ENCODE data around the gene KIF14. TPM values are rescaled to one million over a fixed set of nuclear protein-coding genes. Genes with fewer than 3 reads are reported as not detected.

The KIF14 gene
- total RNA-seq, 1 experiment from 2014 or later = 17.8 TPM

DNA sequence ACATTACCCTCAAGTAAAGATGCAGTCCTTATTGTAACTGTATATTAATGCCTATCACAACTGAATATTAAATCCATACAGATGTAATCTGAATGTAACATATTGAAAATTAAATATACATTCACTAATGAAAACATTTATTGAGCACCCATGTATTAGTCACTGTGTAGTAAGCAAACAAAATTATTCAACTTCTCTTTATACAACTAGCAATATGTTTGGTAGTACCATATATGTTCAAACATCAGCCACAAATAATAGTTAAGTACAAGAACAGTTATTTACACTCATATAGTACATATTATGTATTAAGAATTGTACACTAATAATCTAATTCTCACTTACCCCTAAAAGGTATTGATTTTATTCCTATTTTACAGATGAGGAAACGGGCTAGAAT is 17.9 kb downstream of the KIF14 start:
- TF ChIP-seq, protein P1, sequence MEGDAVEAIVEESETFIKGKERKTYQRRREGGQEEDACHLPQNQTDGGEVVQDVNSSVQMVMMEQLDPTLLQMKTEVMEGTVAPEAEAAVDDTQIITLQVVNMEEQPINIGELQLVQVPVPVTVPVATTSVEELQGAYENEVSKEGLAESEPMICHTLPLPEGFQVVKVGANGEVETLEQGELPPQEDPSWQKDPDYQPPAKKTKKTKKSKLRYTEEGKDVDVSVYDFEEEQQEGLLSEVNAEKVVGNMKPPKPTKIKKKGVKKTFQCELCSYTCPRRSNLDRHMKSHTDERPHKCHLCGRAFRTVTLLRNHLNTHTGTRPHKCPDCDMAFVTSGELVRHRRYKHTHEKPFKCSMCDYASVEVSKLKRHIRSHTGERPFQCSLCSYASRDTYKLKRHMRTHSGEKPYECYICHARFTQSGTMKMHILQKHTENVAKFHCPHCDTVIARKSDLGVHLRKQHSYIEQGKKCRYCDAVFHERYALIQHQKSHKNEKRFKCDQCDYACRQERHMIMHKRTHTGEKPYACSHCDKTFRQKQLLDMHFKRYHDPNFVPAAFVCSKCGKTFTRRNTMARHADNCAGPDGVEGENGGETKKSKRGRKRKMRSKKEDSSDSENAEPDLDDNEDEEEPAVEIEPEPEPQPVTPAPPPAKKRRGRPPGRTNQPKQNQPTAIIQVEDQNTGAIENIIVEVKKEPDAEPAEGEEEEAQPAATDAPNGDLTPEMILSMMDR (IDR thresholded peaks at IDR 0.05) = no peak
- TF ChIP-seq TCF7L2 (IDR thresholded peaks at IDR 0.05; ENCODE audit: low read depth, low read length) (no peak), POLR2AphosphoS5 (IDR thresholded peaks at IDR 0.05; ENCODE audit: low read depth, low read length) (no peak), SIN3A (IDR thresholded peaks at IDR 0.05; ENCODE audit: borderline replicate concordance, insufficient read depth, low read depth, low read length) (no peak)
- TF ChIP-seq, protein P2, sequence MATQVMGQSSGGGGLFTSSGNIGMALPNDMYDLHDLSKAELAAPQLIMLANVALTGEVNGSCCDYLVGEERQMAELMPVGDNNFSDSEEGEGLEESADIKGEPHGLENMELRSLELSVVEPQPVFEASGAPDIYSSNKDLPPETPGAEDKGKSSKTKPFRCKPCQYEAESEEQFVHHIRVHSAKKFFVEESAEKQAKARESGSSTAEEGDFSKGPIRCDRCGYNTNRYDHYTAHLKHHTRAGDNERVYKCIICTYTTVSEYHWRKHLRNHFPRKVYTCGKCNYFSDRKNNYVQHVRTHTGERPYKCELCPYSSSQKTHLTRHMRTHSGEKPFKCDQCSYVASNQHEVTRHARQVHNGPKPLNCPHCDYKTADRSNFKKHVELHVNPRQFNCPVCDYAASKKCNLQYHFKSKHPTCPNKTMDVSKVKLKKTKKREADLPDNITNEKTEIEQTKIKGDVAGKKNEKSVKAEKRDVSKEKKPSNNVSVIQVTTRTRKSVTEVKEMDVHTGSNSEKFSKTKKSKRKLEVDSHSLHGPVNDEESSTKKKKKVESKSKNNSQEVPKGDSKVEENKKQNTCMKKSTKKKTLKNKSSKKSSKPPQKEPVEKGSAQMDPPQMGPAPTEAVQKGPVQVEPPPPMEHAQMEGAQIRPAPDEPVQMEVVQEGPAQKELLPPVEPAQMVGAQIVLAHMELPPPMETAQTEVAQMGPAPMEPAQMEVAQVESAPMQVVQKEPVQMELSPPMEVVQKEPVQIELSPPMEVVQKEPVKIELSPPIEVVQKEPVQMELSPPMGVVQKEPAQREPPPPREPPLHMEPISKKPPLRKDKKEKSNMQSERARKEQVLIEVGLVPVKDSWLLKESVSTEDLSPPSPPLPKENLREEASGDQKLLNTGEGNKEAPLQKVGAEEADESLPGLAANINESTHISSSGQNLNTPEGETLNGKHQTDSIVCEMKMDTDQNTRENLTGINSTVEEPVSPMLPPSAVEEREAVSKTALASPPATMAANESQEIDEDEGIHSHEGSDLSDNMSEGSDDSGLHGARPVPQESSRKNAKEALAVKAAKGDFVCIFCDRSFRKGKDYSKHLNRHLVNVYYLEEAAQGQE (IDR thresholded peaks at IDR 0.05; ENCODE audit: insufficient read depth in 1 of 2, low read depth in 2 of 2, low read length in 1 of 2) = no peak
- CTCF ChIA-PET = no interaction called here
- POLR2A ChIA-PET = interaction anchor here (0.5 kb wide), 1 partner anchor 12 kb away, joined by 15 read pairs; no protein-coding TSS in a partner anchor
- DNase-seq (ENCODE audit: low read depth, low spot score) = no peak
- no peak for ATAC-seq
- intact Hi-C loops (cut with micrococcal nuclease; ENCODE audit: unreplicated experiment) (no loop called here), in situ Hi-C loops (cut with HindIII; ENCODE audit: low pct_unique_long_range_greater_than_20kb, low sequenced_read_pairs) (no loop called here)
- no peaks in the 10 kb centered on the region for H3K4me1 ChIP-seq (ENCODE audit: control insufficient read depth, insufficient read depth, low read length)
- no TSS peak for BruUV-seq (replicated peaks)
- H3K27ac ChIP-seq (ENCODE audit: low read length) = no peak overlapping the region
- H3K36me3 ChIP-seq (ENCODE audit: control insufficient read depth, insufficient read depth, low read length) = peaks cover 62% of the 10 kb centered on the region
- H3K4me3 ChIP-seq (ENCODE audit: low read depth in 2 of 2, low read length in 2 of 2) = no peak overlapping the region
- H3K27me3 ChIP-seq (ENCODE audit: control insufficient read depth, insufficient read depth, low read length) = no peaks in the 10 kb centered on the region
- no peaks in the 10 kb centered on the region for H3K9me3 ChIP-seq (ENCODE audit: control insufficient read depth, insufficient read depth, low read depth, low read length)

DNA sequence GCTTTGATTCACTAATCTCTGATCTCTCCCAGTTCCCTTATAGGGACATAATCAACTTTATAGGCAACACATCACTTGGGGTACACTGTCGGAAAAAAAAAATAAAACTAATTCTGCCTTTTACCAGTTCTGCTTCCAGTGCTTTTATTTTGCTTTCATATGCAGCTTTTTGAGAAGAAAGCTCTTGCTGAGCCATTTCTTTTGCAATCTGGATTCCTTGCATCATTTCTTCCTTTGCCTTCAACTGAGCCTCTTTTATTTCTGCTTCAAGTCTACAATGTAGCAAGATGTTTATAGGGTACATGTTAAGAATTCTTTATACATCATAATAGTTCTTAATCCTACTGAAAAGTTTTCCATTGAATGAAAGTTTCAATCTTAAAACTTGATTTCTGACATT is 30.6 kb downstream of the KIF14 start:
- no peak for DNase-seq (ENCODE audit: low read depth, low spot score)
- Histone ChIP-seq H3K27me3 (ENCODE audit: control insufficient read depth, insufficient read depth, low read length) (no peaks in the 10 kb centered on the region), H3K4me1 (ENCODE audit: control insufficient read depth, insufficient read depth, low read length) (no peaks in the 10 kb centered on the region), H3K36me3 (ENCODE audit: control insufficient read depth, insufficient read depth, low read length) (peaks cover 14% of the 10 kb centered on the region; the same call in 1 of the 2 replicates), H3K4me3 (ENCODE audit: low read depth in 2 of 2, low read length in 2 of 2) (no peak overlapping the region), H3K27ac (ENCODE audit: low read length) (no peak overlapping the region), H3K9me3 (ENCODE audit: control insufficient read depth, insufficient read depth, low read depth, low read length) (no peaks in the 10 kb centered on the region)
- BruUV-seq (replicated peaks) = no TSS peak
- ATAC-seq = no peak
- TF ChIP-seq, protein P1 (IDR thresholded peaks at IDR 0.05) = no peak
- TF ChIP-seq, protein P2 (IDR thresholded peaks at IDR 0.05; ENCODE audit: insufficient read depth in 1 of 2, low read depth in 2 of 2, low read length in 1 of 2) = no peak
- no peak for TF ChIP-seq SIN3A (IDR thresholded peaks at IDR 0.05; ENCODE audit: borderline replicate concordance, insufficient read depth, low read depth, low read length)
- no peak for TF ChIP-seq TCF7L2 (IDR thresholded peaks at IDR 0.05; ENCODE audit: low read depth, low read length)
- TF ChIP-seq POLR2AphosphoS5 (IDR thresholded peaks at IDR 0.05; ENCODE audit: low read depth, low read length) = no peak
- intact Hi-C loops (cut with micrococcal nuclease; ENCODE audit: unreplicated experiment) = no loop called here
- in situ Hi-C loops (cut with HindIII; ENCODE audit: low pct_unique_long_range_greater_than_20kb, low sequenced_read_pairs) = no loop called here
- POLR2A ChIA-PET = no interaction called here
- CTCF ChIA-PET = no interaction called here

Measured in Panc1 (cell line).